ENCODE measurements around the gene NINJ1.

DNA sequence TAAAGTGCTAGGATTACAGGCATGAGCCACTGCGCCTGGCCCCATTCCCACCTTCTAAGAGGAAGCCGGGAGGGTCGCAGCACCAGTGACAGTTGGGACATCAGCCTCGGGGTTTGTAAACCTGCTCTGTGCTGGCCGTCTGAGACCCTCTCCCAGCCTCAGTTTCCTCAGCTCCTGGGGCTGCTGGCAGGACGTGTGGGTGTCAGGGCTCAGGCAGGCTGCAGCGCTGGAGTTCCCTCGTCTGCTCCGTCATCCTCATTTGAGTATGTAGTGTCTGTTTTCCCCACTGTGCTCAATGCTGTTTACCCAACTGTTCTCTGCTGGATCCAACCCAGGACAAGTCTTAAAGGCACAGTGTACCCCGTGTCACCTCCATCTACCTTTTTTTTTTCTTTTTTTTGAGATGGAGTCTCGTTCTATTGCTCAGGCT is 2.0 kb upstream of the NINJ1 start:
- TF ChIP-seq, protein P1, sequence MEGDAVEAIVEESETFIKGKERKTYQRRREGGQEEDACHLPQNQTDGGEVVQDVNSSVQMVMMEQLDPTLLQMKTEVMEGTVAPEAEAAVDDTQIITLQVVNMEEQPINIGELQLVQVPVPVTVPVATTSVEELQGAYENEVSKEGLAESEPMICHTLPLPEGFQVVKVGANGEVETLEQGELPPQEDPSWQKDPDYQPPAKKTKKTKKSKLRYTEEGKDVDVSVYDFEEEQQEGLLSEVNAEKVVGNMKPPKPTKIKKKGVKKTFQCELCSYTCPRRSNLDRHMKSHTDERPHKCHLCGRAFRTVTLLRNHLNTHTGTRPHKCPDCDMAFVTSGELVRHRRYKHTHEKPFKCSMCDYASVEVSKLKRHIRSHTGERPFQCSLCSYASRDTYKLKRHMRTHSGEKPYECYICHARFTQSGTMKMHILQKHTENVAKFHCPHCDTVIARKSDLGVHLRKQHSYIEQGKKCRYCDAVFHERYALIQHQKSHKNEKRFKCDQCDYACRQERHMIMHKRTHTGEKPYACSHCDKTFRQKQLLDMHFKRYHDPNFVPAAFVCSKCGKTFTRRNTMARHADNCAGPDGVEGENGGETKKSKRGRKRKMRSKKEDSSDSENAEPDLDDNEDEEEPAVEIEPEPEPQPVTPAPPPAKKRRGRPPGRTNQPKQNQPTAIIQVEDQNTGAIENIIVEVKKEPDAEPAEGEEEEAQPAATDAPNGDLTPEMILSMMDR (conservative IDR thresholded peaks at IDR 0.05 in 1 of 2, IDR thresholded peaks at IDR 0.05 in 1 of 2; ENCODE audit: extremely low read depth in 1 of 2, insufficient read depth in 1 of 2, low read depth in 1 of 2, low read length in 2 of 2): no peak
- no peak for TF ChIP-seq EZH2 (IDR thresholded peaks at IDR 0.05; ENCODE audit: borderline replicate concordance, low read length)

All from mammary epithelial cell (primary cell).